HL-60 (cell line): ENCODE results near the gene PIK3C3.

Experiments
- DNase-seq, 2 experiments: peaks; one replicate each; pipeline ENCODE4 v3.0.0-alpha.2; 2010 to 2020; ENCODE audit warnings: low read depth in 1 of 2, low spot score in 1 of 2
- H3K27ac ChIP-seq: fragments of 250-450 bp; sonication (Bioruptor Pico); replicated peaks from 2 replicates; pipeline ENCODE4 v1.5.1; 2020; ENCODE audit warnings: mild to moderate bottlenecking, moderate library complexity
- H3K27me3 ChIP-seq: fragments of 250-450 bp; sonication (Bioruptor Pico); 2 replicates; pipeline ENCODE4 v1.5.1; 2021; ENCODE audit warnings: mild to moderate bottlenecking, moderate library complexity; ENCODE audit not compliant: insufficient read depth, poor library complexity, severe bottlenecking
- H3K4me3 ChIP-seq: replicated peaks from 2 replicates; pipeline ENCODE4 v1.5.1; 2011; ENCODE audit warnings: mild to moderate bottlenecking, control low read depth, low read length; ENCODE audit not compliant: insufficient read depth
- CTCF ChIP-seq: IDR thresholded peaks from one replicate; pipeline ENCODE4 v1.5.1; 2011; ENCODE audit warnings: low read length, control low read depth, inconsistent platforms; ENCODE audit not compliant: insufficient read depth
- GABPA ChIP-seq: IDR thresholded peaks from 2 replicates; pipeline ENCODE4 v1.6.1; 2012; ENCODE audit warnings: low read depth
- POLR2AphosphoS5 ChIP-seq: IDR thresholded peaks from 2 replicates; pipeline ENCODE4 v1.6.1; 2012; ENCODE audit warnings: low read depth
- REST ChIP-seq: IDR thresholded peaks from 2 replicates; pipeline ENCODE4 v1.6.1; 2012; ENCODE audit warnings: low read depth; ENCODE audit not compliant: insufficient replicate concordance
- SPI1 ChIP-seq: IDR thresholded peaks from 2 replicates; pipeline ENCODE4 v1.6.1; 2012; ENCODE audit warnings: low read depth, mild to moderate bottlenecking, borderline replicate concordance

The PIK3C3 gene

DNA sequence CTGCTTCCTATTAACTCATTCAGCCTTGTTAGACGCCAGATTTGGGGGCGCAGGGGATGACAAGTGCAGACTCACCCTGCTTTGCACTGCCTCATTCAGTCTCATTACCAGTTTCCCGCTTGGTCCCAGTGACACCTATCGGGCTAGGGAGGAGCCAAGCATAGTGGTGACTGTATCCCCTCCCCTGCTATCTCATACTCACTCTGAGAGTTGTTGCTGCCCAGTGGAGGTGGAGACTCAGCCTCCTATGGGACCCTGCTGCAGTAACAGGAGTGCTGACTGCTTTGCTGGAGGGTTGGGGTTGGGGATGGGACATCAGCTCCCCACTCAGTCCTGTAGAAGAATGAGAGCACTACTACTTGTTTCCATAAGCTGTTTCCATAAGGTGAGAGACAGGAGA is 21.3 kb upstream of the PIK3C3 start:
- H3K27ac ChIP-seq: no peak overlapping the region
- no peaks in the 10 kb centered on the region for H3K27me3 ChIP-seq
- no peak for DNase-seq
- no peak overlapping the region for H3K4me3 ChIP-seq
- TF ChIP-seq REST: no peak
- no peak for TF ChIP-seq POLR2AphosphoS5
- TF ChIP-seq SPI1: no peak
- TF ChIP-seq GABPA: no peak
- TF ChIP-seq CTCF: no peak

GRCh38 chr18:41936471-41937134 is 18.4 kb upstream of the PIK3C3 start:
- Histone ChIP-seq H3K4me3 (no peak overlapping the region), H3K27me3 (no peaks in the 10 kb centered on the region), H3K27ac (no peak overlapping the region)
- TF ChIP-seq GABPA (no peak), POLR2AphosphoS5 (no peak), CTCF (no peak), REST (no peak), SPI1 (no peak)
- no peak for DNase-seq

GRCh38 chr18:41938445-41938844 is 16.6 kb upstream of the PIK3C3 start:
- no peak overlapping the region for H3K4me3 ChIP-seq
- TF ChIP-seq REST: no peak
- no peak for TF ChIP-seq SPI1
- TF ChIP-seq GABPA: no peak
- TF ChIP-seq CTCF: no peak

More at GRCh38 chr18:41938445-41938844, 16.6 kb upstream of the PIK3C3 start:
- H3K27ac ChIP-seq: no peak overlapping the region
- DNase-seq: no peak
- H3K27me3 ChIP-seq: no peaks in the 10 kb centered on the region
